Transverse colon (tissue), 4 donors: ENCODE results near the gene FZD2.
"Not testable (repeated sequence)": the region's sequence is repeated elsewhere in the genome, so short reads cannot be mapped to it uniquely, and the experiment has no call there.

ENCODE experiments used
- EP300 ChIP-seq: sonication (generic); formaldehyde crosslinking; IDR thresholded peaks from one replicate; pipeline ENCODE4 v1.6.1; 2017; ENCODE audit warnings: antibody characterized with exemption, low read depth
- POLR2A ChIP-seq: fragments of 450-650 bp; IDR thresholded peaks from one replicate; pipeline ENCODE4 v1.6.1; 2016; ENCODE audit warnings: antibody characterized with exemption, mild to moderate bottlenecking, moderate library complexity
- POLR2AphosphoS5 ChIP-seq, 3 donors: sonication (generic); formaldehyde crosslinking; IDR thresholded peaks; one replicate each; pipeline ENCODE4 v1.6.1; 2016; ENCODE audit warnings: antibody characterized with exemption in 3 of 3
- TF ChIP-seq, protein P1 (sequence below), 5 experiments: fragments of 200-600 bp in 3 of 5; fragments of 450-650 bp in 2 of 5; sonication (generic) in 3 of 5; IDR thresholded peaks; 1 replicate in 2 of 5; 2 replicates in 3 of 5; pipeline ENCODE4 v1.5.1; 2016 to 2017; ENCODE audit warnings: antibody characterized with exemption in 5 of 5, inconsistent platforms in 3 of 5, mild to moderate bottlenecking in 2 of 5, moderate library complexity in 1 of 5

DNA sequence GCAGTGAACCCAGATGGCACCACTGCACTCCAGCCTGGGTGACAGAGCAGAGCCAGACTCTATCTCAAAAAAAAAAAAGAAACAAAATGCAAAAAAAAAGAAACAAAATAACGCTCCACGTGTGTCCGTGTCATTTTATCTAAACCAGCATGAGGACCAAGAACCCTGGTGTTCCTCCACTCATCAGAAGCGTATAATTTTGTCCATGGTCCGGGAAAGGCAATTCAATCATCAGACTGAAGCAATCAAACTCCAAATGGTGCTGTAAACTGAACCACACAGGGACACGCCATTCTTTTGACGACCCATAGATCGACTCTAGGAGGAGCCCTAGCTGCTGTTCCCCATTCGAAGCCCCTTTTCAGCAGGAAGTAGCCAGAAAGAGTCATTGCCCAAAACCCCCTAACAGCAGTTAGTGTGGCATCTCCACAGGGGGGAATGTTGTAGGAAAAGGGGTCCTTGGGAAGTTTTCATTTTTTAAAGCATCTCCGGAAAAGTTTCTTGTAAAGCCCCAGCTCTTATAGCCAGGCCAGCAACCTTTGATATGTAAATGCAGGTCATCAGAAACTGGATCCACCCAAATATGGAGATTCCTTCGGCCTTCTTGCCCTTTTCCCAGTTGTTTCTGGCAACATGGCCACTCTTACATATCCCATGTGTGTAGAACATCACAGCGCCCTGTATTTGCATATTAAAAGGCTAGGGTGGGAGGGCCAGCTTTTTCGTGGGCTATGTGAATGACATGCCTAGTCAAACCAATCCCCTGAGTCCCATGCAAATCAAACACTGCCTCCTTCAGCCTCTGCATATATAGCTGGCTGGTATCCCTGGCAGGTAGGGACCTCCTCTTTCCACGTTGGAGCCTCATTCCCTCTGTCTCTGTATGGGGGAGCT, 45.8 kb upstream of the FZD2 start:
- TF ChIP-seq, protein P1, sequence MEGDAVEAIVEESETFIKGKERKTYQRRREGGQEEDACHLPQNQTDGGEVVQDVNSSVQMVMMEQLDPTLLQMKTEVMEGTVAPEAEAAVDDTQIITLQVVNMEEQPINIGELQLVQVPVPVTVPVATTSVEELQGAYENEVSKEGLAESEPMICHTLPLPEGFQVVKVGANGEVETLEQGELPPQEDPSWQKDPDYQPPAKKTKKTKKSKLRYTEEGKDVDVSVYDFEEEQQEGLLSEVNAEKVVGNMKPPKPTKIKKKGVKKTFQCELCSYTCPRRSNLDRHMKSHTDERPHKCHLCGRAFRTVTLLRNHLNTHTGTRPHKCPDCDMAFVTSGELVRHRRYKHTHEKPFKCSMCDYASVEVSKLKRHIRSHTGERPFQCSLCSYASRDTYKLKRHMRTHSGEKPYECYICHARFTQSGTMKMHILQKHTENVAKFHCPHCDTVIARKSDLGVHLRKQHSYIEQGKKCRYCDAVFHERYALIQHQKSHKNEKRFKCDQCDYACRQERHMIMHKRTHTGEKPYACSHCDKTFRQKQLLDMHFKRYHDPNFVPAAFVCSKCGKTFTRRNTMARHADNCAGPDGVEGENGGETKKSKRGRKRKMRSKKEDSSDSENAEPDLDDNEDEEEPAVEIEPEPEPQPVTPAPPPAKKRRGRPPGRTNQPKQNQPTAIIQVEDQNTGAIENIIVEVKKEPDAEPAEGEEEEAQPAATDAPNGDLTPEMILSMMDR (IDR thresholded peaks at IDR 0.05) = not testable (repeated sequence)
- TF ChIP-seq POLR2AphosphoS5 (IDR thresholded peaks at IDR 0.05); EP300; POLR2A: not testable (repeated sequence)
